ENCODE data around the gene CDH23. TPM values are rescaled to one million over a fixed set of nuclear protein-coding genes. Genes with fewer than 3 reads are reported as not detected.

CDH23 gene
- total RNA-seq, 2 experiments from 2014 or later = 0.16 to 0.61 TPM

DNA sequence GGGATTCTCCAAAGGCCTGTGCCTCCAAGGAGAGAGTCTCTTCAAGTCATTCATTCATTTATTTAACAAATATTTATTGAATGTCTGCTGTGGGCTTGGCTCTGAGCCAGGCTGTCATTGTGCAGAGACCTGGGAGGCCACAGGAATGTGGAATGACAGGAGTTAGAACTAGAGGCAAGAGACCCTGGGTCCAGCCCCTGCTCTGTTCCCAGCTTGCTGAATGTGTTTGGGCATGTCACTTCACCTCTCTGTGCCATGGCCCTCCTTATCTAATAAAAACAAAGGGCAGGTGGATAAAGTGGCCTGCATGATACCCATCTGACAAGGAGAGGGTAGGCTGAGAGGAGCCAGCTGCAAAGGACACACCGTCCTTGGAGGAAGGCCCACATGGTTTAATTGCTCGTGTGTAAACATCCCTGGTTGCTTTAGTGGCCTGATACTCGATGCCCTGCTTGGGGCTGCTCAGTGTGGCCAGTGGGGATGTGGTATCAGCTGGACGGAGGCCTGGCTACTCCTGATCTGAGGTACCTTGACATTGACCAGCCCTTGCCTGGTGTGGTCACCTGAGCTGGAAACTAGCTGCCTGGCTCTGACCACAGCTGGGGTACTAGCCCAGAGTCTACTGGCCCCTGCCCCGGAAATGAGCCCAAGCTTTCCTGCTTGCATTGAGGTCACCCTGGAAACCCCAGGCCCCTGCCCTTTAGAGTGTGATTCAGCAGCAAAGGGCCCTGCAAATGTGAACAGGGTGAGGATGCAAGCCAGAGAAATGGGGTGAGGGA, 116.2 kb downstream of the CDH23 start:
- H3K36me3 Mint-ChIP-seq = no peaks in the 10 kb centered on the region
- H3K27me3 Mint-ChIP-seq = no peaks in the 10 kb centered on the region
- CTCF ChIA-PET = no interaction called here
- no peaks in the 10 kb centered on the region for H3K4me1 Mint-ChIP-seq
- no peaks in the 10 kb centered on the region for H3K9me3 Mint-ChIP-seq (ENCODE audit: low read depth)
- no peak for ATAC-seq
- H3K4me3 Mint-ChIP-seq = no peak overlapping the region
- no peak overlapping the region for H3K27ac Mint-ChIP-seq
- no peak for DNase-seq

DNA sequence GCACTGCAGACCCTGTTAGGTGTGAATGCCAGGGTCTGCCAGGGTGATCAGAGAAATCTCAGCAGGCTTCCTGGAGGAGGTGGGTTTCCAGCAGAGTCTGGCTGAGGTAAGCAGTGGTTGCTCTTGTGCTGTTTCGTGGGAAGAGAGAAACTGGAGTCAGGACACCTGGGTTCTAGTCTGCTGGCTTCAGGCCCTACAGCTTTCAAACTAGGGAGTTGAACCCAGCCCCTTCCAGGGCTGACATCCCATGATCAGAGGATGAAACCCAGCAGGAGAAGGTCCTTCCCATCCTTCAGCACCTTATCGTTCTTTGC, 116.8 kb downstream of the CDH23 start:
- CTCF ChIA-PET = no interaction called here
- no peaks in the 10 kb centered on the region for H3K36me3 Mint-ChIP-seq
- no peak overlapping the region for H3K4me3 Mint-ChIP-seq

DNA sequence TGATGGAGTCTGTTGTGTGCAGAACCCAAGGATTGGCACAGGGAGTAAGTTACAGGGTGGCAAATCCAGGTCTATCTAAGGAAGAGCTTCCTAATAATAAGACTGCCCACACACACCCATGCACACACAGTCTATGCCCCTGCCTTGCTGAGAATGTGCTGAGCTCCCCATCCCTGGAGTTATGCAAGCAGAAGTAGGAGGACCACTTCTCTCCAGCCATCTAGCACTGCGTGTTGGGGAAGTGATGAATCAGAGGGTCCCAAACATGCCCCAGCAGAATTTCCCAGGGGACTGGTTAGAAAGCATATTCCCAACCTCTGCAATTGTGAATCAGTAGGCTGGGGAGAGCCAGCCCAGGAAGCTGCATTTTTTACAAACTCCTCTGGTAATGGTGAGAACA, 117.2 kb downstream of the CDH23 start:
- no peaks in the 10 kb centered on the region for H3K4me1 Mint-ChIP-seq
- CTCF ChIA-PET = no interaction called here
- no peaks in the 10 kb centered on the region for H3K27me3 Mint-ChIP-seq
- no peak for ATAC-seq
- no peak overlapping the region for H3K27ac Mint-ChIP-seq
- H3K4me3 Mint-ChIP-seq = no peak overlapping the region
- DNase-seq = no peak
- H3K9me3 Mint-ChIP-seq (ENCODE audit: low read depth) = no peaks in the 10 kb centered on the region
- no peaks in the 10 kb centered on the region for H3K36me3 Mint-ChIP-seq

More for the DNA sequence above, 116.8 kb downstream of the CDH23 start:
- no peaks in the 10 kb centered on the region for H3K9me3 Mint-ChIP-seq (ENCODE audit: low read depth)
- ATAC-seq (no peak), DNase-seq (no peak)
- H3K4me1 Mint-ChIP-seq = no peaks in the 10 kb centered on the region
- no peak overlapping the region for H3K27ac Mint-ChIP-seq
- H3K27me3 Mint-ChIP-seq = no peaks in the 10 kb centered on the region

DNA sequence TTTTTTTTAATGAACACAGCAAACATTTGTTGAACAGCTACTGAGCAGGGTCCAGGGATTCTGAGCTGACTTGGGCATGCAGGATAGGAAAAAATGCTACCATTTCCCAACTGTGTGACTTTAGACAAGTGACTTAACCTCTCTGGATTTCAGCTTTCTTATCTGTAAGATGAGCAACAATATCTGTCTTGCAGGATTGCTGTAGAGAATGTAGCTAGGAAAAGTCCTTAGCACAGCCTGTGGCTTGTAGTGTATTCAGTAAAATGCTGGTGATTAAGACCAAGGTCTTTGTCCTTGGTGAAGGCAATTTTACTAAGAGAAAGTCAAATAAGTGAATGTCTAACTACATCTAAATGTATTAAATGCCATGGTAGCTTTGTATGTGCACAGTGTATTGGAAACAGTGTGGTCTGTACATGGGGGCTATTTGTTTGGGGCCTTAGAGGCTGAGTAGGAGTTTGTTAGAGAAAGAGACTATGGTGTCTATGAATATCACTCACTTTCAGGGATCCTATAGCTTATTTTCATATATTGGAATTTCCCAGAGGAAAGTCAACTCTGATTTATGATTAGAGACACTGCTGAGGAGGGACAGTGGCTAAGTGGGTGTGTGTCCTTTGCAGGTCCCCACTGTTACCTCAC, 118.9 kb downstream of the CDH23 start:
- Mint-ChIP-seq H3K4me1 (no peaks in the 10 kb centered on the region), H3K9me3 (ENCODE audit: low read depth) (no peaks in the 10 kb centered on the region), H3K36me3 (no peaks in the 10 kb centered on the region), H3K27me3 (no peaks in the 10 kb centered on the region), H3K27ac (no peak overlapping the region), H3K4me3 (no peak overlapping the region)
- ATAC-seq (no peak), DNase-seq (no peak)
- CTCF ChIA-PET = no interaction called here

DNA sequence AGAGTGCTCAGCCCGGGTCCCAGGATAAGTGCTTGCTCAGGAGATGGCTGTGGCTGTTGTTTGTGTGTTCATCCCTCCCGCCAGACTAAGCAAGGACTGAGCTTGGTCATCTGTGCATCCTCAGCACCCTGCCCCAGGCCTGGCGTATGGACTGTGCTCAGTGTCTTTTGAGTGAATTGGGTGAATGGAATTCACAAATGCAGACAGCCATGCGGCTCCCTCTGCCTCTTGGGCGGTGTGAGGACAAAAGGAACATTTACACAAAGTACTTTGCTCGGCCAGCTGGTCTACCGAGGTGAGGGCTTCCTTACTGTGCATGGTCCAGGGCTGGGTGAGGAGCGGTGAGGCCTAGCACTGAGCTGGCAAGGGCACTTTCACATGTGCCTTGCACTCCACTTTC, 120.2 kb downstream of the CDH23 start:
- H3K27me3 Mint-ChIP-seq = no peaks in the 10 kb centered on the region
- ATAC-seq = no peak
- no peak overlapping the region for H3K4me3 Mint-ChIP-seq
- no peaks in the 10 kb centered on the region for H3K4me1 Mint-ChIP-seq
- no peaks in the 10 kb centered on the region for H3K9me3 Mint-ChIP-seq (ENCODE audit: low read depth)
- H3K36me3 Mint-ChIP-seq = no peaks in the 10 kb centered on the region
- no peak for DNase-seq
- CTCF ChIA-PET = no interaction called here
- H3K27ac Mint-ChIP-seq = no peak overlapping the region

GRCh38 chr10:71517298-71518169, 120.8 kb downstream of the CDH23 start:
- Mint-ChIP-seq H3K27ac (no peak overlapping the region), H3K36me3 (no peaks in the 10 kb centered on the region), H3K4me3 (no peak overlapping the region), H3K4me1 (no peaks in the 10 kb centered on the region), H3K9me3 (ENCODE audit: low read depth) (no peaks in the 10 kb centered on the region), H3K27me3 (peaks cover 4% of the 10 kb centered on the region)
- ATAC-seq (no peak), DNase-seq (no peak)
- CTCF ChIA-PET = interaction anchor here (1.2 kb wide), 1 partner anchor 53 kb away, joined by 3 read pairs; no protein-coding TSS in a partner anchor

GRCh38 chr10:71520042-71520441, 123.3 kb downstream of the CDH23 start:
- Mint-ChIP-seq H3K4me3 (no peak overlapping the region), H3K36me3 (no peaks in the 10 kb centered on the region), H3K27ac (no peak overlapping the region), H3K4me1 (no peaks in the 10 kb centered on the region), H3K9me3 (ENCODE audit: low read depth) (no peaks in the 10 kb centered on the region), H3K27me3 (peaks cover 18% of the 10 kb centered on the region)
- ATAC-seq = no peak
- CTCF ChIA-PET = interaction anchor here (1.0 kb wide), 1 partner anchor 50 kb away, joined by 3 read pairs; no protein-coding TSS in a partner anchor
- DNase-seq = no peak

GRCh38 chr10:71521504-71522441, 125.1 kb downstream of the CDH23 start:
- Mint-ChIP-seq H3K4me1 (no peaks in the 10 kb centered on the region), H3K27me3 (peaks cover 18% of the 10 kb centered on the region)

GRCh38 chr10:71522442-71523144, 125.9 kb downstream of the CDH23 start:
- Mint-ChIP-seq H3K9me3 (ENCODE audit: low read depth) (no peaks in the 10 kb centered on the region), H3K27ac (no peak overlapping the region), H3K4me3 (no peak overlapping the region), H3K4me1 (no peaks in the 10 kb centered on the region), H3K36me3 (no peaks in the 10 kb centered on the region), H3K27me3 (peaks cover 18% of the 10 kb centered on the region)
- CTCF ChIA-PET = interaction anchor here (0.7 to 0.9 kb wide), 2 partner anchors 11 to 88 kb away, joined by 3 read pairs; no protein-coding TSS in a partner anchor
- ATAC-seq = no peak
- DNase-seq = no peak

More at GRCh38 chr10:71521504-71522441, 125.1 kb downstream of the CDH23 start:
- H3K4me3 Mint-ChIP-seq = no peak overlapping the region
- CTCF ChIA-PET = interaction anchor here (0.7 to 0.9 kb wide), 2 partner anchors 12 to 89 kb away, joined by 3 read pairs; no protein-coding TSS in a partner anchor
- no peak overlapping the region for H3K27ac Mint-ChIP-seq
- H3K36me3 Mint-ChIP-seq = no peaks in the 10 kb centered on the region
- no peaks in the 10 kb centered on the region for H3K9me3 Mint-ChIP-seq (ENCODE audit: low read depth)
- no peak for ATAC-seq
- no peak for DNase-seq

DNA sequence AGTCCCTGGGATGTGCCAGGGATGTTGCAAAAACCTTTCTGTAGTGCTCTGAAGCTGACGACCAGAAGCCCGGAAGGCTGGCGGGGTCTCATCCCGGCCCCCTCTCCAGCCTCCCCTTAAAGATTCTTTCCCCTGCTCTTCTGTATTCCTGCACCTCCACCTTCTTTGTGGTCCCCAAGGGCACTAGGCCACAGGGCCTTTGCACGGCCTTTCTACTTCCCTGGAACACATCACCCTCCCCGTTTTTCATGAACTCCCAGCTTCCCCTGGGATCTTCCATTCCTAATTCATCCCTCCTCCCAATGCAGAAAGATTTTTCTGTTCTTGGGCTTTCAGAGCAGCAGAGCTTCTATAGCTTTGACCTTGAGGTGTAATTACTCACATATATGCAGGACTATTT, 127.0 kb downstream of the CDH23 start:
- no peak overlapping the region for H3K4me3 Mint-ChIP-seq
- CTCF ChIA-PET = no interaction called here
- ATAC-seq = no peak
- no peaks in the 10 kb centered on the region for H3K4me1 Mint-ChIP-seq
- no peaks in the 10 kb centered on the region for H3K36me3 Mint-ChIP-seq
- DNase-seq = no peak
- H3K27ac Mint-ChIP-seq = no peak overlapping the region
- peaks cover 18% of the 10 kb centered on the region for H3K27me3 Mint-ChIP-seq
- H3K9me3 Mint-ChIP-seq (ENCODE audit: low read depth) = no peaks in the 10 kb centered on the region

DNA sequence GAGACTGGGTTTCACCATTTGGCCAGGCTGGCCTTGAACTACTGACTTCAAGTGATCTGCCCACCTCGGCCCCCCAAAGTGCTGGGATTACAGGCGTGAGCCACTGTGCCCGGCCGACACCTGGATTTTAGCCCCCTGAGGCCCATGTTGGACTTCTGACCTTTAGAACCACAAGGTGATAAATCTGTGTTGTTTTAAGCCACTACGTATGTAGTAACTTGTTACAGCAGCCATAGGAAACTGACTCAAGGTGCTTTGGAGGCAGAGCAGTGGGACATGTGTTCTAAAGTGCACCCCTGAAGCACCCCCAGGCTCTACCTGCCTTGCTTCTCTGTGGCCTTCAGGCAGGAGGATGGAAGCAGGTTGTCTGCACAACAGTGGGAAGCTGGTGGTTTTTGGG, 128.4 kb downstream of the CDH23 start:
- DNase-seq (no peak), ATAC-seq (no peak)
- H3K4me1 Mint-ChIP-seq = no peaks in the 10 kb centered on the region
- no peaks in the 10 kb centered on the region for H3K36me3 Mint-ChIP-seq
- CTCF ChIA-PET = no interaction called here
- peaks cover 18% of the 10 kb centered on the region for H3K27me3 Mint-ChIP-seq
- no peak overlapping the region for H3K4me3 Mint-ChIP-seq
- no peak overlapping the region for H3K27ac Mint-ChIP-seq
- H3K9me3 Mint-ChIP-seq (ENCODE audit: low read depth) = no peaks in the 10 kb centered on the region

DNA sequence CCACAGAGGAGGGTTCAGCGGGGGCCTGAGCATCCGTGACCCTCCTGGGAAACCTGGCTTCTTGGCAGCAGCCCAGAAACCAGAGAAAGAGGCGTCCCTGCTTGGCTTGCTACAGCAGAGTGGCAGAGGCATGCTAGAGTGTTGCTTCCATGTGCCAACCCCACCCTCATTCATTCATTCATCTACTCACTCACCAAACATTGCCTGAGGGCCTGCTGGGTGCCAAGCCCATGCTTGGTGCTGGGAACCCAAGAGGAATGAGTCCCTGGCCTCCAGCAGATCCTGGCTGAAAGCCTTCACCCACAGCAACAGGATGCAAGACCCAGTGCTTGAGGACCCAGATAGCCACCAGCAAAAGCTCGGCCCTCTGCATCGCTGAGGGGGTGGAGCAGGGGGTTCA, 129.0 kb downstream of the CDH23 start:
- ATAC-seq (no peak), DNase-seq (no peak)
- CTCF ChIA-PET = no interaction called here
- Mint-ChIP-seq H3K4me3 (no peak overlapping the region), H3K27ac (no peak overlapping the region), H3K36me3 (no peaks in the 10 kb centered on the region), H3K4me1 (no peaks in the 10 kb centered on the region), H3K9me3 (ENCODE audit: low read depth) (no peaks in the 10 kb centered on the region), H3K27me3 (peaks cover 18% of the 10 kb centered on the region)
